ENCODE data around the gene MECP2.

The MECP2 gene

GRCh38 chrX:154061801-154062200 lies 35.7 kb downstream of the MECP2 start:
- DNase-seq (ENCODE audit: low spot score), result no peak

DNA sequence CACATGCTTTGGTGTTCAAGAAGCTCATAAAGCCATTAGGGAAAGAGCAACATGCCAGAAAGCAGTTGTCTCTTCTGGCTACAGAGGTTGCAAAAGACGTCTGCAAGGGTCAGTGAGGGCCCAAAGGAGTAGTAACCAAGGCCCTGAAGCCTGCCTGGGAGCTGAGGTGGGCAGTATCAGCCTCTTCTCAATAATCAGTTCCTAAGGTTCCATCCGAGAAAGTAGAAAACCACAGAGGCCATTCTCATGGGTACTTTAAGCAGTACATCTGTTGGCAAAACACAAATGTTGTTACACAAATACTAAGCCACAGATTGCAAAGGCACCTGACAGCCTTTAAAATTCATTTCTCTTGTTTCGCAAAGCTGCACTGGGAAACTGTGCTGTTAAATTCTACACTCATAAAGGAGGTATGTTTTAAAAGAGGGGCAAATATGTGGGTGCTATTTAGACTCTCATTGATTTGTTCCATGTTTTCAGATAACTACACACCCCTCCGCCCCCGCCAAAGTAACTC lies 37.7 kb downstream of the MECP2 start:
- no peak for DNase-seq (ENCODE audit: low spot score)

- DNase-seq (ENCODE audit: low spot score), result no peak
Observed at GRCh38 chrX:154059231-154059630, 38.3 kb downstream of the MECP2 start.

DNA sequence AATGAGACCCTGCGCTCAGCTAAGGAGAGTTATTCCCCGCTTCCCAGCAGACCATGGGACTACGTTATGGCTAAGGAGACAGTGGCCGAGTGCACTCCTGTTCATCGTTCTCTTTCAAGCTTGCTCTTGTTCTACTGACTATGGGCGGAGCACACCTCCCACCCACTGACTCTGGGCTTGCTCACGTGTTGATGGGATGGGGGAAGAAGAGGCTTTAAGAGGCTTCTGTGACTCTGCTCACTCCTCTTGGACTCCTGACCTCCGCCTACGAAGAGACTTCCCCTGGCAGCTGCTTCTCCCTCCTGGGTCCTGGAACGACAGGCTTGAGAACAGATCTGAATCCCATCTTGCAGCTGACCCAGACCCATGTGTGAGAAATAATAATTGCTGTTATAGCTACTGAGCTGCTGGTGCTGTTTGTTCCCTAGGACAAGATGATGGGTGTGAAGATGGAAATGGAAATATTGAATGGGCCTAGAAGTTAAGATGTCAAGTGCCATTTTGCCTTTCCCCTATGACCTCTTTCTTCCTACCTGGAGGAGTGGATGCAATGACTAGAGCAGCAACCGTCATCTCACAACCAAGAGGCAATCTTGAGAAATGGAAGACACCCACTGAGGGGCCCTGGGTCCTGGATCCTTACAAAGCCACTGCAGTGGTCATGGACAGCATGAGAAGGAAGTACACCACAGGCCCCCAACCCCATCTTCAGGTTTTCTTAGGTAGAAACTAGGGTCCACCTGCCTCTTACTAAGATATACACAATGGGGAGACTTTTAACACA lies 39.1 kb downstream of the MECP2 start:
- no peak for DNase-seq (ENCODE audit: low spot score)

DNA sequence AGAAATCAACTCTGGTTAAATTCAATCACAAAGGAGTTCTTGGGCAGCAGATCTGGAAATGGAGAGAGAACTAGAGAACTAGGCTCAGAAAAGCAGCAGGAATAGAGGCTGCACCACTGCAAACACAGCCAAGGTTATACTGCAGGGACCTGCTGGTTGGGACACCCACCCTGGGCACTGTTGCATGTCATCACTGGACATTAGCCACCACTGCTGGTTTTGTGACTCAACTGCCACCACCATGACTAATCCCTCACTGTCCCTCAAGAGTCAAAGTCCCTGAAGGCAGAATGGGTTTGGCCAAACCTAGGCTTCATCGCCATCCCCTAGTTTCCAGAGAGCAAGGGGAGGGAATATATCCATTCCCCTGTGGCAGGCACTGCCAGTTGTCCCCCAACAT lies 39.7 kb downstream of the MECP2 start:
- no peak for DNase-seq (ENCODE audit: low spot score)

DNA sequence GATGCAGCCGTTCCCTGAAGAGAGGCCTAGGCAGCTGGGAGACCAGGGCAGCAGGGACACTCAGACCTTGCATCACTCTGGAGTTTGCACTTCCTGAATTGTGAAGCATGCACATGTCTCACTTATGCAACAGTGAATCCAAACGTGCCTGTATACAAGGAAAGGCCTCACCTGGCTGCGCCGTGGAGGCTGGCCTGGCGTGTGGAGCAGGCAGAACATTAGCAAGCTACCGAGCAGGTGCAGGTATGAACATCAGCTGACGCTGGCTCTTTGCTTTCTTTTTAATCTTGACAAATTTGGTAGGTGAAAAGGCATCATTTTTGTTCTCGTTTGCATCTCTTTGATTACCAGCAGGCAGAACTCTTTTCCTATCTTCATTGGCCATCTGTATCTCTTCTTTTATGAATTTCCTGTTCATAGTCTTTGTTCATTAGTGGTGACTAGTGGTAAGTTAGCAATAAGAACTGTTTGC lies 40.7 kb downstream of the MECP2 start:
- DNase-seq (ENCODE audit: low spot score), result no peak

GRCh38 chrX:154051201-154051810 lies 46.2 kb downstream of the MECP2 start:
- DNase-seq (ENCODE audit: low spot score), result peak; percentile 60

DNA sequence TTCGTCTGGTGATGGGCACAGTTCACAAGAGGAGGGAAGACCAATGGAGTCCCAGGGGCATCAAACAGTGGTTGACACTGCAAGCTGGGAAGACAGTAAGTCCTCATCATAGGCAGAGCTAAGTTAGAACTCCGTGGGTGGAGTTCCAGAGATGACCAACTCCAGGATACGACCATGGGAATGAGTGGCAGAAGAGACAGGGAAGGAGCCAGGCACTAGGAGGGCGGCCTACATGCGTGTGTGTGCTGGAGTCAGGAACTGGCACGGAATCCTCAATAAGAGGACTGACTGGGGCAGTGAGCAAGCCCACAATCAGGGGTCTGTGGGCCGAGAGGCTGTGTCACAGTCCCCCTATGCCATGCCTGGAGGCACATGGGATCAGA lies 47.4 kb downstream of the MECP2 start:
- no peak for DNase-seq (ENCODE audit: low spot score)

GRCh38 chrX:154049209-154050112 lies 48.1 kb downstream of the MECP2 start:
- no peak for DNase-seq (ENCODE audit: low spot score)

DNA sequence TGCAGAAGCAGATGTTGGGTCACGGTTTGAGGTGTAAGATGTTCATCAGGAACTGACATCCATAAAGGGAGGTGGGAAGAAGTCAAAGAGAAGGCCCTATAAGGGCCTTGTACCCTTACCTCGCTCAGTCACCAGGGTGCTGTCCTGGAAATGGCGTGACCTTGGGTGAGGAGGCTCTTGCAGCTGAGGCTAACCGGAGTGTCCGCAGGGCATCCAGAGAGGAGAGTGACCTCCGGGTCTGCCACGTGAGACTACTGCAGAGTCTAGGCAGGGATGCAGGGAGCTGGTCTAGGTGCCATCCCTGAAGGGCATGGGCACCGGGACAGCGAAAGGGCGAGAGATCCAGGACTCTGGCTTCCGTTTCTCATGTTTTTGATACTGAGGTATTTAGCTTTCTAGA lies 49.1 kb downstream of the MECP2 start:
- DNase-seq (ENCODE audit: low spot score), result no peak

DNA sequence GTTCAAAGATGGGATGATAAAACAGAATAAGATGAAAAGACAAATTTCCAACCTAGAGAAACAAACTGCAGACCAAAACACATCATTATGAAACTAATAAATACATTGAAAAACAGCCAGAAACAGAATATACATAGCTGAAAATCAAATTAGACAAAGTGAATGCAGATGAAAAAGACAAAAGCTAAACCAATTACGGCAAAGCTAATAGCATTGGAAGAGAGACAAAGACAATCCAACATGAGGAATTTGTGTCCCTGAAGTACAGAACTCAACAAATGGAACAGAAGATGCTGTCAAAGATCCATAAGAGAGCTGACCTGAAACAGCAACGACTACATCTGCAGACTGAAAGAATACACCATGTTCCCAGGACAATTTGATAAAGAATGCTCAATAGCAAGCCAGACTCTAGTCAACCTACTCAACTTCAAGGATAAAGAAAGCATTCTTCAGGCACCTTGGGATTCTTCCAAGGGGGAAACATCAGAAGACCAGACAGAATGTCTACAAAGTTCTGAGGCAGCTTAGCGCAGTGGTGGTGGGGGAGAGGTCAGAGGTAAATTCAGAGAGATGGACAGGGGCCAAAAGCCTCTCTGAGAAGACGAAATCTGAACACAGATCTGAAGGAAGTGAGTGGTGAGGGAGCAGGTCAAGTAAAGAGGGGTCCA lies 50.4 kb downstream of the MECP2 start:
- no peak for DNase-seq (ENCODE audit: low spot score)

GRCh38 chrX:154046031-154046781 lies 51.3 kb downstream of the MECP2 start:
- DNase-seq (ENCODE audit: low spot score), result no peak

- DNase-seq (ENCODE audit: low spot score), result no peak
Observed at GRCh38 chrX:154044091-154044490, 53.4 kb downstream of the MECP2 start.

DNA sequence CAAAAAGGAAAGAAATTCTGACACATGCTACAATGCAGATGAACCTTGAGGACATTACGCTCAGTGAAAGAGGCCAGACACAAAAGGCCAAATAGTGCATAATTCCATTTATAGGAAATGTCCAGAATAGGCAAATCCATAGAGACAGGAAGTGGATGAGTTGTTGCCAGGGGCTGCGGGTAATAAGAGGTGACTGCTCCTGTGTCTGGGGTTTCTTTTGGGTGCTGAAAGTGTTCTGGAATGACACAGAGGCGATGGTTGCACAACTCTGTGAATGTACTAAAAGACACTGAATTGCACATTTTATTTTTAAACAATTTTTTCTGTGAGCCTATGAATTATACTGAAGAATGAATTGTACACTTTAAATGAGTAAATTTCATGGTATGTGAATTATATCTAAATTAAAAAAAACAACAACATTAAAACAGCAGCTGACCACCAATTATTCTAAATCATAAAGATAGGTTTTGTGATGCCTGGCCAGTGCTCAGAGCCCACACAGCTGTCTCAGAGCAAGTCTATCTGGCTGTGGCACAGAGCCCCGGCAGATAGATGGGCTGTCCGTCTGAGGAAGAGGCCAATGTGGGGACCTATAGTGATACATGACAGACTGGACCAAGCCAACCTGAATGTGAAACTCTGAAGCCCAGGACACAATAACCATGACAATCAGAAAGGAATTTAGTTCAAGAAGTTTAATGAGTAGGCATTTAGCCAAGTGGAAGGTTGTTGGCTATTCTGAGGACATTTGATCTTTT lies 54.3 kb downstream of the MECP2 start:
- no peak for DNase-seq (ENCODE audit: low spot score)

GRCh38 chrX:154040863-154041262 lies 56.7 kb downstream of the MECP2 start:
- no peak for DNase-seq (ENCODE audit: low spot score)

GRCh38 chrX:154040307-154040756 lies 57.2 kb downstream of the MECP2 start:
- no peak for DNase-seq (ENCODE audit: low spot score)

DNA sequence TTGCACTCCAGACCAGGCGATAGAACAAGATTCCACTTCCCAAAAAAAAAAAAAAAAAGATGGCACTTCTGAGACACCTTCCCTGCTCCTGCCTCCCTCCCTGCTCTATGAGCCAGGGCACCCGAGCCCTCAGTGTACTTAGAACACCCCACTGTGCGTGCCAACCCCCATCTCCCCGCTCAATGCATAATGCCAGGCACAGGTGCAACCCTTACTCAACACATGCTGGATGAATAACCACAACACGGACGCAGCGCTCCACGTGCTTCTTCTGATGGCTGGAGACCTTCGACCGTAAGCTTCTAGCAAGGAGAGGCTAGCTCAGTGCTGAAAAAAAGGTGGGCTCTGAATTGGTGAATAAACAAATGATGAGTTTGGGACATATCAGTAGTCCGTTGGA lies 57.9 kb downstream of the MECP2 start:
- no peak for DNase-seq (ENCODE audit: low spot score)

DNA sequence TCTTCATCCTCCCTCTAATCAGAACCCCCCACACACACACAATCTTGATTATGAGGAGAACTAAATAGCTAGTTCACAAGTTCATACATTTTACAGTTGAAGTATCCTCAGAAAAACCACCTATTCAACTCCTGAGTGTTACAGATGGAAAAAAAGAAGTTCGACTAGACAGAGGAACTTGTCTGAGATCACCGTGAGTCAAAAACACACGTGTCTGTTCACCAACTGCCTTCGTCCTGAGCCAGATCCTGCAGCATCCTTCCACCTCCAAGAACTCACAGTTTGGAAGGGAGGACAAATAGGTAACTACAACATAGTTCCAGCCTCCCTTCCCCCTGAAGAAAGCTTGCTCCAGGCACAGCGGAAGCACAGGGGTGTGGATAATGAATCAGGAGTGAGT lies 58.9 kb downstream of the MECP2 start:
- DNase-seq (ENCODE audit: low spot score), result no peak

- no peak for DNase-seq (ENCODE audit: low spot score)
Observed at GRCh38 chrX:154037754-154038153, 59.8 kb downstream of the MECP2 start.

GRCh38 chrX:154036513-154036912 lies 61.0 kb downstream of the MECP2 start:
- DNase-seq (ENCODE audit: low spot score), result no peak
